ENCODE measurements around the gene C5orf63. TPM values are rescaled to one million over a fixed set of nuclear protein-coding genes. Genes with fewer than 3 reads are reported as not detected.

C5orf63 gene
- total and polyA plus RNA-seq, 9 of the 15 experiments (the other 6 are each of a cell fraction or from before 2014, with no cell fraction given), result 1.8 to 24.6 (median 6.2) TPM

- TF ChIP-seq CHD7 (IDR thresholded peaks at IDR 0.05; ENCODE audit: low read depth, low read length) (no peak), DNMT1 (IDR thresholded peaks at IDR 0.05) (no peak), FOXJ3 (CRISPR knock-in tag; IDR thresholded peaks at IDR 0.05) (no peak), ZNF212 (CRISPR knock-in tag; IDR thresholded peaks at IDR 0.05) (no peak), RCOR1 (IDR thresholded peaks at IDR 0.05; ENCODE audit: borderline replicate concordance in 1 of 2, low read depth in 2 of 2, low read length in 2 of 2) (0 out of 4 replicates have a peak, but pooled peaks of 1 of the 2 experiments have one; percentile 3), ZNF408 (CRISPR knock-in tag; IDR thresholded peaks at IDR 0.05; ENCODE audit: low read depth) (no peak), MED1 (CRISPR knock-in tag; IDR thresholded peaks at IDR 0.05; ENCODE audit: borderline replicate concordance) (no peak), NKRF (IDR thresholded peaks at IDR 0.05; ENCODE audit: borderline replicate concordance) (no peak), SMC3 (conservative IDR thresholded peaks at IDR 0.05; ENCODE audit: insufficient read depth, low read depth, low read length) (no peak), TEAD1 (CRISPR knock-in tag; IDR thresholded peaks at IDR 0.05) (peak in 1 of 2 experiments; percentile 56; a peak in 1 of 4 replicates), KDM2B (CRISPR knock-in tag; IDR thresholded peaks at IDR 0.05) (0 out of 2 replicates have a peak, but pooled peaks have one; percentile 37), PPARD (CRISPR knock-in tag; IDR thresholded peaks at IDR 0.05) (no peak), HCFC1 (IDR thresholded peaks at IDR 0.05; ENCODE audit: low read depth, low read length) (no peak), NR3C1 (CRISPR knock-in tag; IDR thresholded peaks at IDR 0.05) (0 out of 2 replicates have a peak, but pooled peaks have one; percentile 37), MCM3 (IDR thresholded peaks at IDR 0.05) (no peak)
Observed at GRCh38 chr5:127029581-127030258, 43.6 kb downstream of the C5orf63 start (continued).
